CD4-positive, alpha-beta T cell treated with Interleukin-2 at 100 ng/mL for 4 hours (primary cell): ENCODE measurements around the gene ZSWIM9.
A peak's percentile ranks its signal among the peaks of the same experiment; 100 is the strongest.

Experiments
- DNase-seq: peaks from one replicate; pipeline ENCODE4 v3.0.0-alpha.2; 2020; ENCODE audit warnings: low spot score

Gene ZSWIM9

DNA sequence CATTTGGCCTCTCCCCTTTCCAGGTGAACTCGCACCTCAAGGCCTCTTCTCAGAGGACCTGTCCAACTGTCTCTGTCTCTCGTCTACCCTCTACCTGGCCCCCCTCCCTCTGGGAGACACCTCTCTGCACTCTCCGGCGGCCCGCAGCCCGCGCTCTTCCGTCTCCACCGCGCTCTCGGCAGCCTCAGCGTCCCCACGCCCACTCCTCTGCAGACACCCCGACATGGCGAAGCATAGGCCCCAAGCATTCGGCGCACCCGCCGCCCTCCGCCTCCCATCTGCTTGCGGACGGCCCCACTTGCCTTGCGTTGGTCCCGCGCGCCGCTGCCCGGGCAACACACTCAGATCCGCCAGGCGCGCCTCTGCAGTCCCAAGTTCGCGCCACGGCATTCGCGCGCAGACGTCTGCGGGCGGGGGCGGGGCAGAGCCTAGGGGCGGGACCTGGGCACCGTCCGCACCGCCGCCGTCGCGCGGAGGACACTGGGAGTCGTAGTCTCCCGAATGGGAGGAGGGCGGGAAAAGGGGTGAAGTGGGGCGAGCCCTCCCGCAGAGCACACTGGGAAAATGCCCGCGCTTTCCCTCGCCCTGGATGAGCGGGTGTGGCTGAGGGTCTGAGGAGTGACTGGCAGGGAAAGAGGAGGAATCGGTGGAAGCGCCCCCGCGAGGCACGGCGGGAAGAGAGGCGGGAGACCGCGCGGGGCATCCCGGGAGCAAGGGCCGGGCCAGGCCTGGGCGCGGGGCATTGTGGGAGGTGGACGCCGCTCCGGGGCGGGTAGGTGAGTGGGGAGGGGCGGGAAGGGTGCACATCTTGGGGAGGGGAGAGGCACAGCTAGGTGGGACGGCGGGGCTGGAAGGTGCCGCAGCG lies at the start of gene ZSWIM9, which contains the start of gene LIG1:
Gene ZSWIM9 (plus strand): TSS at position 742 of the 865 bp plus-strand sequence. CDS start 1,123 bp downstream, outside the sequence.
Gene LIG1 (minus strand): TSS at position 406 of the 865 bp plus-strand sequence. CDS start 4,778 bp downstream, outside the sequence.
- peak; percentile 90 for DNase-seq

DNA sequence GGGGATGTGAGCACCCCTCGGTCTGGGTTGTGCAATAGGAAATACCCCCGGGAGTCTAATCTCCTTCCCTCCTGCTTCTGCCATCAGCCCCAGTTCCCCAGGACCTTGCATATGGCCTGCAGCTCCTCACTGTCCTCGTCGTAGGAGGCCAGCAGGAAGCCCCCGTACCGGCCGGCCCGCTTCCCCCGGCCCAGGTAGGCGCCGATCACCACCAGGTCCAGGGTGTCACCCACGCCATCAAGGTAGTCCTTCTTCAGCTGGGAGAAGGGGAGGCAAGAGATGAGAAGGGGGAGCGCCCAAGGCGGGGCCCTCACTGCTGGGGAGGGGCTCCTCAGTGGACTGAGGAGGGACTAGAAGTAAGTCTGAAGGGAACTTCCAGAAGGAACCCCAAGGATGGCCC lies 49.4 kb upstream of the ZSWIM9 start:
- no peak for DNase-seq

DNA sequence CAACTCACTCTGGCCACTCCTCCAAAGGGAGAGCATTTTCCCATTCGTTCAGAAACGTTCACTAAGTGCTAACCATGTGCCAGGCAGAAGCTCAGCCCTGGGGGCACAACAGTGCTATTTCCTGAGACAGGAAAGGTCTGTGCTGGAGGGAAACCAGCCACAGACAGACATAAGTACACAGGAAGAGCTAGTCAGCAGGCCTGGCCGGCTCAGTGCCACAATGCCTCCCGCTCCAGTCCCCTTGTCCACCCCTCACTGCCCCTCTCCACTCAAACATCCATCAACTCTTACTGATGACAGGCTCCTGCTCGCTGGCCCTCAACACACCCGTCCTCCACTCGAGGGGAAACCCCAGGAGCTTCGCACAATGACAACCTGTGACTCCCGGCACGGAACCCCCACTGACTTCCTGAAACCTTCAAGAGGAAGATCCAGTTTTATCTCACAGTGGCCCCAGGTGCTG lies 48.5 kb upstream of the ZSWIM9 start:
- no peak for DNase-seq

GRCh38 chr19:48122421-48122820 lies 48.1 kb upstream of the ZSWIM9 start:
- DNase-seq: no peak

- DNase-seq: no peak
Measured at GRCh38 chr19:48123907-48124651, 46.4 kb upstream of the ZSWIM9 start.

DNA sequence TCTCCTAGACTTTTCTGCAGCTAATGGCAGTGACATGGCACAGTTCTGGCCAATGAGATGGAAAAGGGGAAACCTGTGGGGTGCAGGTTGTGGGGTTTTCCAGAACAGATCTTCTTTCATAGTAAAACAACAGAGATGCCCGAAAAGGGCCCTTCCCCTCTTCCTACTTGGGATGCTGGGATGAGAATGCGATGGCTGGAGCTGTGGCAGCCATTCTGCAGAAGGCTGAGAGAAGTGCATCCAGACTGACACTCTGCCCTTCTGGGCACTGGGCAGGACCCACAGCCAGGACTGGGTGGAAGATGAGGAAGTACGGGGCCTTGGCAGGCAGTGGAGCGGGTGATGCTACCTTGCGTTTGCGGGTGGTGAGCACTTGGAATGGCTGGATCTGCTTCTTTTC lies 42.9 kb upstream of the ZSWIM9 start:
- no peak for DNase-seq

DNA sequence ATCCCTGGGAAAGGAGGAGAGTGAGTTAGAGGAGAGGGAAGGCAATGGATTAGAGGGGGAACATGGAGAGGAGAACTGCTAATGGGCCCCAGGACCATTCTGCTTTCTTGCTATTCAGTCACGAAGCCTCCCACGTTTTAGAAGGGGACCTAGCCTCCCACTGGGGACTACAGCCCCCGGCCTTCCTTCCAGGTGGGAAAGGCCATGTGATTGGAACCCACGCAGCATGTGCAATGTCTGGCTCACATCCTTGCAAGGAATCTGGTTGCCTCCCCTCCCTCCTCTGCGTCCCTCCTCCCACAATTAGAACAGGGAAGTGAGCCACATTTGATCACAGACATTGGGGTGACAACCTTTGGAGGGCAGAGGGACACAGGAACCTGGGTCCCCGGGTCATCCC lies 37.4 kb upstream of the ZSWIM9 start:
- DNase-seq: no peak

GRCh38 chr19:48135411-48135810 lies 35.1 kb upstream of the ZSWIM9 start:
- DNase-seq: no peak

GRCh38 chr19:48136547-48136946 lies 33.9 kb upstream of the ZSWIM9 start:
- DNase-seq: no peak

DNA sequence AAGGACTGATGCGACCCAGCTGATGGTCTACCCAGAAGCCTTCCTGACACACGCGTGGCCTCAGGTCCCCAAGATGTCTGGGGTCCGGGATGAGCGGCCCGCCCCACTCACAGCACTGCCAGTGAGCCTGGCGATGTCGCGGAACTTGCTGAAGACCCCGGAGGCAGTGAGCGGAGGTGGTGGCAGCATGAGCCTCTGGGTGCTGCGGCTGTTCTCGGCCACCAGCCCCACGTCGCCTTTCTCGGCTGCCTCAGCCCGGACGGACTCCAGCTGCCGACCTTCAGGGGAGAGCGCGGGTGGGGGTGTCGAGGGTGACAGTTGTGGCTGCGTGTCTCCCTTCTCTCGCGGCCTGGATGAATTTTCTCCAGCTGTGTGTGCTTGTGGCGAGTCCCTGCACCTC lies 33.1 kb upstream of the ZSWIM9 start:
- no peak for DNase-seq

GRCh38 chr19:48139053-48139452 lies 31.4 kb upstream of the ZSWIM9 start:
- DNase-seq: no peak

DNA sequence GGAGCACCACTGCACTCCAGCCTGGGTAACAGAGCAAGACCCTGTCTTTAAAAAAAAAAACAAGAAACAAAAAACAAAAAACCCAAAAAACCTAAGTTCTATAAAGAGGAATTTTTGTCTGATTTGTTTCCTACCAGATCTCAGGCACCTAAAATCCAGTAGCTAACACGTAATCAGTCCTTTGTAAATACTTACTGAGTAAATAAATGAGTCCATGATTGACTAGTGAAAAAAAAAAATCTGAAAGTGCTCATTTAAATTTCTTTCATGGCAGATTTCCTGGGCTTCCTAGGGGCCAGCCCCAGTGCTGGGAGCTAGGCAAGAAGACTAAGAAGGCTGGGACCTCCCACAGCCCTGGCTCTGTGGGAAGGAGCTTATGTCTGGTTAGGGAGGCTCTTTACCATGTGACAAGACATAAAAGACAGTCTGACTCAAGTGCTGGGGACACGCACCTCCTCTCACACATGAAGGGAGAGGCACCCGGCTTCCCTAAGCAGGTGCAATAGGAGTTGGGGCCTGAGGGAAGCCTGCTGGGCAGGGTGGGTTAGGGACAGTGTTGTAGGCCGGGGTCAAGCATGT lies 22.8 kb upstream of the ZSWIM9 start:
- DNase-seq: no peak

DNA sequence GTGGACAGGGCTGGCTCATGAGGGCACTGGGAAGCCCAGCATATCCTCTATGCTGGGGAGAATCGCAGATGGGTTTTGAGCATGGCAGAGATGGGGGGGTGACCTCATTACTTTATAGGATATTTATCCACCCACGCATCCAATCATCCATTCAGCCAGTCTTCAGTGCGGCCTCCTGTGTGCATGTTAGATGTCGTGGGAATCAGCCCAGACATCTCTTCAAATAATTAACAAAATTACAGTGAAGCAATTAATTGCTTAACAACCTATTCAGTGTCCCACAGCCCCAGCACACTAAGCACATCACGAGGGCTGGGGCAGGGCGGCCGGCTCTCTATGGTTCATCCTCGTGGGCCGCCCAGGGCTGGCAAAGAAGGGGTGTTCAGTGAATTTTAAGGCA lies 21.9 kb upstream of the ZSWIM9 start:
- no peak for DNase-seq

- DNase-seq: no peak
Measured at GRCh38 chr19:48149430-48149829, 21.1 kb upstream of the ZSWIM9 start.

- DNase-seq: peak; percentile 71
Measured at GRCh38 chr19:48152551-48152950, 17.9 kb upstream of the ZSWIM9 start.

GRCh38 chr19:48154003-48154402 lies 16.5 kb upstream of the ZSWIM9 start:
- DNase-seq: no peak

DNA sequence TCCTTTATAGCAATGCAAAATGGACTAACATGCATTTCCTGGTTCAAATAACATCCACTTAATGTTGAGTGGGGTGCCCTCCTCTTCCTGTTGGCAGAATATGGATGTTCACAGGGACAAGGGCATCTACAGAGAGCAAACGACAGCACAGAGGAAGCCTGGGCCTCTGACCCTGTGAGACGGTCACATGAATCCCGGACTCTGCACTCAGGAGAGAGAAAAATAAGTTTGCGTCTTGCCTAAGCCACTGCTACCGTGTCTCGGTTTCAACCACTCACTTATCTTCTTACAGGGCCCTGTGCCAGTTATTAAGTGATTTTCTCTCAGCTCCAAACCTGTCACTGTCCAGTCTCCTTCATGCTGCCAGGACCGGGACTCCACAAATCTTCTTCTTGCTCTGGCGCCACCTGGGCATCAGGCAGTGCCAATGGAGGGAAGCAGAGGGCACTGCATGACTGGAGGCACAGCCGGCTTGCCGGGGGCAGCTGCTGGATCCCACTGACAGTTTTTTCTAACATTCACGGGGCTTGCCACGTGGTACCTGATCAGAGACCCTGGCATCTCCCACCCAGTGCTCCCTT lies 12.2 kb upstream of the ZSWIM9 start:
- no peak for DNase-seq

DNA sequence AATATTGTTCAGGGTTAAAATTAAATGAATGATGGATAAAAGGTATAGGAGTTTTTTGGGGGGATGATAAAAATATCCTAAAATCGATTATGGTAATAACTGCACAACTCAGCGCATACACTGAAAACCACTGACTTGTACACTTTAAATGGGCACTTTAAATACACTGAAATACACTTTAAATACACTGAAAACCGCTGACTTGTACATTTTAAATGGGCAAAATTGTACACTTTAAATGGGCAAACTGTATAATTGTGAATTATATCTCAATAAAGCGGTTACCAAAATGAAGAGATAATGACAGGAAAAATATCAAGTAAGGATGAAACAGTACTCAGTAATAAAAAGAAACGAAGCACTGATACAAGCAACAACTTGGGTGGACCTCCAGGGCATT lies 1.8 kb upstream of the ZSWIM9 start:
- no peak for DNase-seq

DNA sequence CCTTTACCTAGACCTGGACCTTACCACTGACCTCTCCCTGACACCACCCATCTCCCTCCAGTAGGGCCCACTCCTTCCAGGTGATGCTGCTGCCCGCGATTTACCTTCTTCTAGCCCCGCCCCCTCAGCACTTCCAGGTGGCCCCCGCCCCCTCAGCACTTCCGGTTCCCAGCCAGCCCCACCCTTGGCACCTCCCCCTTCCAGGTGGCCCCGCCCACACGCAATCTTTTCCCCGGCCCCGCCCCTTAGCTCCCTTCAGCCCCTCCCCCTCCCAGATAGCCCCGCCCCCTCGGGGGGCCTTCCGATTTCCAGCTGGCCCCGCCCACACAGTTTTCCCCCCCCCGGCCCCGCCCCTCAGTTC lies 922 bp upstream of the ZSWIM9 start:
- peak; percentile 88 for DNase-seq

DNA sequence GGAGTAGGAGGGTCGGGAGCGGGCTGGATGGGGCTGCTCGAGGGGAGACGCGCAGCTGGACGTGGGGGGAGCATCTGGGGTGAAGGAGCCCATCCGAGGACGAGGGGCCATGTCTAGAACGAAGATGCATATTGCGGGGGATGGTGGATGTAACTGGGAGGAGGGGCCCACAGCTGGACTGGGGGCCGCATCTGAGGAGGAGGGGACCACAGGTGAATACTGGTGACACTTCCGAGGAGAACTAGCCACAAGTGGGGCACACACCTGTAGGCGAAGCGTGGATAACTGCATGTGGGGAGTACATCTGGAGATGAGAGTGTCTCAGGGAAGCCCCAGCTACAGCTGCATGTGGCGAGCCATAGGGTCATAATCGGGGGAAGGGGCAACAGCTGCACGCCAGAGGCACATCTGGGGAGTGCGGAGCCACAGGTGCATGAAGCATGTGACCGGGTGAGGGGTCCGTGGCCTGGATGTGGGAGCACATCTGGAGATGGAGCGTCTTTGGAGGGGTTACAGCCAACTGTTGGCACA lies 402 bp downstream of the ZSWIM9 start:
- no peak for DNase-seq

DNA sequence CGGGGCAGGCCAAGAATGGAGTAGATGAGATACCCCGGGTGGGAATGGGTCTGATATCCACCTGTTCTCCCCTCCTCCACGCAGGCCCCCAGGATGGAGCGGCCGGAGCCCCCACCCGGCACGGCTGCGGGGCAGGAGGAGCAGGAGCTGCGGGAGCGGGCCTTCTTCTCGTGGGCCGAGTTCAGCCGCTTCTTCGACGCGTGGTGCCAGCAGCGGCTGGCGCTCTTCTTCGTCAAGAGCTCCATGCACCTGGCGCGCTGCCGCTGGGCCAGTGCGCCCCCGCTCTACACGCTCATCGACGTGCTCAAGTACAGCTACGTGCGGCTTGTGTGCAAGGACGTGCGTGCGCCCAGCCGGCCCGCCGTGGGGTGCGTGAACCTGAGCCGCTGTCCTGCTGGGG lies 1.2 kb downstream of the ZSWIM9 start:
- no peak for DNase-seq

- no peak for DNase-seq
Measured at GRCh38 chr19:48174445-48175030, 4.1 kb downstream of the ZSWIM9 start.
